Liver (tissue), 9 donors: ENCODE data around the gene DCTPP1. TPM values are rescaled to one million over a fixed set of nuclear protein-coding genes. Genes with fewer than 3 reads are reported as not detected.

ENCODE experiments used
- DNase-seq: peaks from one replicate; pipeline ENCODE4 v3.0.0-alpha.2; 2017; ENCODE audit warnings: low spot score
- H3K27ac ChIP-seq, 2 donors: one replicate each; pipeline ENCODE4 v1.7.0; 2013; ENCODE audit warnings: inconsistent platforms in 2 of 2, low read length in 2 of 2, control low read depth in 1 of 2, low read depth in 1 of 2, mild to moderate bottlenecking in 1 of 2
- H3K27me3 ChIP-seq, 4 donors: one replicate each; pipeline versions ENCODE4 v1.6.1 to v1.7.0; 2013; ENCODE audit warnings: low read length in 3 of 4, inconsistent platforms in 1 of 4, mild to moderate bottlenecking in 1 of 4, moderate library complexity in 1 of 4; ENCODE audit not compliant: control insufficient read depth in 4 of 4, insufficient read depth in 4 of 4
- H3K36me3 ChIP-seq, 4 donors: one replicate each; pipeline versions ENCODE4 v1.6.1 to v1.7.0; 2013; ENCODE audit warnings: low read length in 3 of 4, mild to moderate bottlenecking in 3 of 4, low read depth in 1 of 4, moderate library complexity in 1 of 4; ENCODE audit not compliant: control insufficient read depth in 4 of 4, insufficient read depth in 3 of 4
- H3K4me1 ChIP-seq, 4 donors: one replicate each; pipeline versions ENCODE4 v1.6.1 to v1.7.0; 2013; ENCODE audit warnings: low read length in 3 of 4, mild to moderate bottlenecking in 3 of 4, moderate library complexity in 1 of 4; ENCODE audit not compliant: control insufficient read depth in 4 of 4, insufficient read depth in 4 of 4
- H3K4me3 ChIP-seq, 3 donors: one replicate each; pipeline versions ENCODE4 v1.6.1 to v1.7.0; 2013; ENCODE audit warnings: low read length in 3 of 3, control low read depth in 1 of 3, low read depth in 1 of 3, mild to moderate bottlenecking in 1 of 3
- H3K9ac ChIP-seq, 2 donors: one replicate each; pipeline ENCODE4 v1.7.0; 2013; ENCODE audit warnings: low read length in 2 of 2, mild to moderate bottlenecking in 2 of 2, moderate library complexity in 2 of 2, control low read depth in 1 of 2, low read depth in 1 of 2
- H3K9me3 ChIP-seq, 4 donors: one replicate each; pipeline versions ENCODE4 v1.6.1 to v1.7.0; 2013; ENCODE audit warnings: low read length in 3 of 4; ENCODE audit not compliant: control insufficient read depth in 4 of 4
- ATF3 ChIP-seq: IDR thresholded peaks from 2 replicates; pipeline ENCODE4 v1.6.1; 2016; ENCODE audit warnings: antibody characterized with exemption
- CTCF ChIP-seq: fragments of 150-350 bp; IDR thresholded peaks from 2 replicates; pipeline ENCODE4 v1.5.1; 2017; ENCODE audit warnings: improper control_type of control experiment, low read depth, low read length; ENCODE audit not compliant: missing input control
- EGR1 ChIP-seq, 2 donors: IDR thresholded peaks; 2 replicates each; pipeline ENCODE4 v1.6.1; 2016 to 2018; ENCODE audit warnings: antibody characterized with exemption in 2 of 2, low read depth in 2 of 2
- FOXA1 ChIP-seq: IDR thresholded peaks from 2 replicates; pipeline ENCODE4 v1.6.1; 2016; ENCODE audit warnings: antibody characterized with exemption
- FOXA2 ChIP-seq: IDR thresholded peaks from 2 replicates; pipeline ENCODE4 v1.6.1; 2016; ENCODE audit warnings: antibody characterized with exemption
- GABPA ChIP-seq, 2 donors: IDR thresholded peaks in 1 of 2; conservative IDR thresholded peaks in 1 of 2; 2 replicates each; pipeline ENCODE4 v1.6.1; 2016; ENCODE audit warnings: antibody characterized with exemption in 2 of 2, mild to moderate bottlenecking in 1 of 2, moderate library complexity in 1 of 2
- HNF4A ChIP-seq, 2 donors: conservative IDR thresholded peaks; 2 replicates each; pipeline ENCODE4 v1.6.1; 2016; ENCODE audit warnings: antibody characterized with exemption in 2 of 2, mild to moderate bottlenecking in 2 of 2
- HNF4G ChIP-seq: IDR thresholded peaks from 2 replicates; pipeline ENCODE4 v1.6.1; 2016; ENCODE audit warnings: antibody characterized with exemption
- JUND ChIP-seq, 2 donors: IDR thresholded peaks; 2 replicates each; pipeline ENCODE4 v1.6.1; 2016; ENCODE audit warnings: antibody characterized with exemption in 2 of 2
- NR2F2 ChIP-seq: IDR thresholded peaks from 2 replicates; pipeline ENCODE4 v1.6.1; 2016; ENCODE audit warnings: antibody characterized with exemption
- RAD21 ChIP-seq, 2 donors: IDR thresholded peaks; 2 replicates each; pipeline ENCODE4 v1.6.1; 2016; ENCODE audit warnings: antibody characterized with exemption in 2 of 2, mild to moderate bottlenecking in 2 of 2
- REST ChIP-seq: IDR thresholded peaks from 2 replicates; pipeline ENCODE4 v1.6.1; 2016; ENCODE audit warnings: antibody characterized with exemption, mild to moderate bottlenecking
- RXRA ChIP-seq, 2 donors: IDR thresholded peaks; 2 replicates each; pipeline ENCODE4 v1.6.1; 2017 to 2018; ENCODE audit warnings: antibody characterized with exemption in 2 of 2, mild to moderate bottlenecking in 1 of 2
- SP1 ChIP-seq: IDR thresholded peaks from 2 replicates; pipeline ENCODE4 v1.6.1; 2018; ENCODE audit warnings: antibody characterized with exemption, mild to moderate bottlenecking
- TAF1 ChIP-seq: conservative IDR thresholded peaks from 2 replicates; pipeline ENCODE4 v1.6.1; 2016; ENCODE audit warnings: antibody characterized with exemption, mild to moderate bottlenecking
- YY1 ChIP-seq: IDR thresholded peaks from 2 replicates; pipeline ENCODE4 v1.6.1; 2016; ENCODE audit warnings: antibody characterized with exemption, mild to moderate bottlenecking
- ZBTB33 ChIP-seq: IDR thresholded peaks from 2 replicates; pipeline ENCODE4 v1.6.1; 2016; ENCODE audit warnings: antibody characterized with exemption
- WGBS: extraction: QIAGEN DNeasy Blood & Tissue Kit; methylation state at CpG from one replicate; pipeline ENCODE4 v1.1.7; 2013; 5-methylcytosine and 5-hydroxymethylcytosine counted together
- polyA plus RNA-seq, 2 donors: library from polyadenylated mRNA; stranded (reverse) in 1 of 2; unstranded in 1 of 2; fragments of 200-250 nt in 1 of 2; fragments of >200 nt in 1 of 2; fragmentation: Nextera tagmentation in 1 of 2; extraction: Ambion mirVana in 1 of 2; gene quantifications; one replicate each; pipeline versions ENCODE4 v1.2.1 to v1.2.3, GENCODE V29; 2013 to 2015
- total RNA-seq, 2 donors: library from RNA; depleted of rRNA; stranded (reverse); fragments of >200 nt; gene quantifications; one replicate each; pipeline ENCODE4 v1.2.3, GENCODE V29; 2014
- TF ChIP-seq, protein P1 (sequence below): IDR thresholded peaks from 2 replicates; pipeline ENCODE4 v1.6.1; 2016; ENCODE audit warnings: antibody characterized with exemption
- donor health status: healthy.
- donor health status: healthy.
- donor health status: healthy.
- donor health status: healthy.
- donor health status: healthy.

The DCTPP1 gene
- total and polyA plus RNA-seq, 4 donors, result 6.0 to 18.8 (median 15.0) TPM

GRCh38 chr16:30377812-30378235 lies 52.0 kb downstream of the DCTPP1 start:
- H3K36me3 ChIP-seq, result no peaks in the 10 kb centered on the region
- peak overlapping the region; percentile 51 to 57 (median 52) for H3K4me3 ChIP-seq
- TF ChIP-seq YY1 (peak; percentile 44), RXRA (IDR thresholded peaks at IDR 0.05) (peak in 1 of 2 donors; percentile 7), CTCF (no peak)
- H3K9ac ChIP-seq, result peak overlapping the region; percentile 21 to 65
- H3K27ac ChIP-seq, result peak overlapping the region; percentile 97 to 99
- H3K27me3 ChIP-seq, result no peaks in the 10 kb centered on the region
- H3K4me1 ChIP-seq, result peaks cover 5 to 15% (median 9%) of the 10 kb centered on the region in 4 donors
- 8% methylated on average over 39 of the region's 39 CpGs for WGBS
- DNase-seq, result peak; percentile 87
- H3K9me3 ChIP-seq, result no peaks in the 10 kb centered on the region

DNA sequence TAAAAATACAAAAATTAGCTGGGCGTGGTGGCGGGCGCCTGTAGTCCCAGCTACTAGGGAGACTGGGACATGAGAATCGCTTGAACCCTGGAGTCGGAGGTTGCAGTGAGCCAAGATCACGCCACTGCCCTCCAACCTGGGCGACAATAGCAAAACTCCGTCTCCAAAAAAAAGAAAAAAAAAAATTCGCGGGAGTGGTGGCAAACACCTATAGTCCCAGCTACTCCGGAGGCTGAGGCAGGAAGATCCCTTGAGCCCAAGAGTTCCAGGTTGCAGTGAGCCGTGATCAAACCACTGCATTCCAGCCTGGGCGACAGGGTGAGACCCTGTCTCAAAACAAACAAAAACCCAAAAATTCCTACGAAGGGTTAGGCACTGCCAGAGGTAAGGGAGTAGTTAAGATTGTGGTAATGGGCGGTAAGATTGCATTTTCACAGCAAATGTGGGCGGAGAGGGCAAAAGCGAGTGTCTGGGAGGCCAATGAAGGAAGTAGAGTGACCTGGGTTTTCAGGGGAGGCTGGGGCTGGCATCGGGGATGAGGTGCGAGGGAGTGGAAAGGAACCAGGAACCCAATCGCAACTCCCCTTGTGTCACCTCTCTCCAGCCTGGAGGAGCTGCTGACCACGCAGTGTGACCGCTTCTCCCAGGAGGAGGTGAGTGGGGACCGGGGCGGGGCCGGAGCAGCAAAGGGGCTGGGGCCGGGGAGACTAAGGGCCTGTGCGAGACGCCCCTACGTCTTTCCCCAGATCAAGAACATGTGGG lies 52.6 kb downstream of the DCTPP1 start:
- H3K4me1 ChIP-seq, result peaks cover 5 to 15% (median 9%) of the 10 kb centered on the region in 4 donors
- WGBS, result 57% methylated on average over 29 of the region's 29 CpGs

More for the DNA sequence above, 52.6 kb downstream of the DCTPP1 start:
- Histone ChIP-seq H3K27ac (peak overlapping the region; percentile 97 to 99), H3K36me3 (no peaks in the 10 kb centered on the region), H3K9me3 (no peaks in the 10 kb centered on the region), H3K4me3 (peak overlapping the region in 2 of 3 donors; percentile 51 to 57), H3K27me3 (no peaks in the 10 kb centered on the region), H3K9ac (peak overlapping the region; percentile 21 to 65)
- TF ChIP-seq JUND (IDR thresholded peaks at IDR 0.05) (no peak), YY1 (no peak), FOXA1 (no peak), RAD21 (IDR thresholded peaks at IDR 0.05) (no peak), REST (no peak), HNF4G (no peak), SP1 (no peak), TAF1 (no peak), CTCF (no peak), NR2F2 (no peak), EGR1 (IDR thresholded peaks at IDR 0.05; ENCODE audit: low read depth in 2 of 2) (no peak), RXRA (IDR thresholded peaks at IDR 0.05) (no peak), FOXA2 (no peak), GABPA (IDR thresholded peaks at IDR 0.05 in 1 of 2, conservative IDR thresholded peaks at IDR 0.05 in 1 of 2) (no peak), ZBTB33 (no peak), HNF4A (conservative IDR thresholded peaks at IDR 0.05) (no peak), ATF3 (no peak)
- TF ChIP-seq, protein P1, sequence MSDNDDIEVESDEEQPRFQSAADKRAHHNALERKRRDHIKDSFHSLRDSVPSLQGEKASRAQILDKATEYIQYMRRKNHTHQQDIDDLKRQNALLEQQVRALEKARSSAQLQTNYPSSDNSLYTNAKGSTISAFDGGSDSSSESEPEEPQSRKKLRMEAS, result no peak
- no peak for DNase-seq
